Umbilical cord (tissue), 1 donor: Measurements from ENCODE around the gene ATG7. TPM values are rescaled to one million over a fixed set of nuclear protein-coding genes. Genes with fewer than 3 reads are reported as not detected.

Experiments used
- total RNA-seq: library from RNA; depleted of rRNA; stranded (reverse); fragments of >200 nt; gene quantifications from one replicate; pipeline ENCODE4 v1.2.3, GENCODE V29; 2014; ENCODE audit warnings: low replicate concordance; ENCODE audit not compliant: insufficient read depth

Gene ATG7
- total RNA-seq, 1 donor from 2014 or later = 71.7 TPM

Other genes starting within 250 kb of the ATG7 start
- 15.2 TPM for gene HRH1, start 117.9 kb upstream of the ATG7 start, total RNA-seq